ENCODE measurements around the gene LETM1. TPM values are rescaled to one million over a fixed set of nuclear protein-coding genes. Genes with fewer than 3 reads are reported as not detected.

LETM1 gene
- total and polyA plus RNA-seq, 2 experiments from 2014 or later = 23.3 to 68.9 TPM

DNA sequence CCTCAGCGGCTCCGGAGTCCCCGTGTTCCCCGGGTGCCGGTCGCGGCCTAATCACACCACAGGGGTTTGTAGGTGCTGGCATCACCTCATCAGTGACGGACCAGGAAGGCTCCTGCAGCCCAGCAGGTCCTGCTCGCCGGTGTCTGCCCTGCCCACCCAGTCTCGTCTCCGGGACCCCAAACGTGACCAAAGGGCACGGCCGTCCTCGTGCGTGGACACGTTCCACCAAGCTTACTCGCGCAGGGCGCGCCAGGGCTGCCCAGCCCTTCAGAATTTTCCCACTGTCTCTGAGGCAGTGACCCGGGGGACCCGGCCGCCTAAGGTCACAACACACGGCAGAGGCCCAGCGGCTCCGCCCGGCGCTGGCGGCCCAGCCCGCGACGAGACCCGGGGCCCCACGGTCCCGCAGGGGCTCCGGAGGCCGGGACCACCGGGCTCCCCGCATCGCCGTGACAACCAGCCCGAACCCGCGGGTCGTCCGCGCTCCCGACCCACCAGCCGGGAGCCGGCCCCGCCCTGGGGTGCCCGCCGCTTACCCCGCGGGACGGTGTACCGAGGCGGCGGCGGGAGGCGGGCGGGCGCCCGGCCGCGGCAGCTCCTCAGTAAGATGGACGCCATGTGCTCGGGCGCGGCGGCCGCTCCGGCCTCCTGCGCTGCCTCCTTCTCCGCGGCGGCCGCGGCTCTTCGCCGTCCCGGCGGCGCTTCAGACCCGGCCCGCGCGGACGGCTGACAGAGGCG lies 454 bp downstream of the LETM1 start:
- Mint-ChIP-seq H3K36me3 (ENCODE audit: low read depth) (peaks cover 5% of the 10 kb centered on the region; the same call in 2 of the 3 replicates), H3K9me3 (no peaks in the 10 kb centered on the region; the same call in 1 of the 3 replicates), H3K4me3 (peak overlapping the region; percentile 74), H3K27me3 (ENCODE audit: insufficient read depth, low read depth, poor library complexity) (peaks cover 50% of the 10 kb centered on the region), H3K27ac (no peak overlapping the region), H3K4me1 (peaks cover 22% of the 10 kb centered on the region)
- H2AFZ ChIP-seq = no peak overlapping the region; the same call in 1 of the 2 replicates
- peaks cover 48% of the 10 kb centered on the region for H4K20me1 ChIP-seq (replicated peaks; ENCODE audit: insufficient read depth)
- H3K4me1 ChIP-seq (ENCODE audit: insufficient read depth) = peaks cover 7% of the 10 kb centered on the region; the same call in 1 of the 2 replicates
- TF ChIP-seq POLR2AphosphoS5 (IDR thresholded peaks at IDR 0.05; ENCODE audit: low read depth) (no peak), EZH2phosphoT487 (IDR thresholded peaks at IDR 0.05; ENCODE audit: unreplicated experiment) (no peak), CREB1 (CRISPR knock-in tag; IDR thresholded peaks at IDR 0.05; ENCODE audit: low read depth) (no peak), JUNB (IDR thresholded peaks at IDR 0.05; ENCODE audit: unreplicated experiment) (no peak), STAT1 (IDR thresholded peaks at IDR 0.05; ENCODE audit: unreplicated experiment) (no peak), NANOG (IDR thresholded peaks at IDR 0.05; ENCODE audit: borderline replicate concordance) (no peak), EZH2 (IDR thresholded peaks at IDR 0.05; ENCODE audit: low read depth, unreplicated experiment) (no peak), ZNF114 (CRISPR knock-in tag; IDR thresholded peaks at IDR 0.05) (no peak), ZNF331 (CRISPR knock-in tag; IDR thresholded peaks at IDR 0.05; ENCODE audit: low read depth) (no peak)
- TF ChIP-seq, protein P1, sequence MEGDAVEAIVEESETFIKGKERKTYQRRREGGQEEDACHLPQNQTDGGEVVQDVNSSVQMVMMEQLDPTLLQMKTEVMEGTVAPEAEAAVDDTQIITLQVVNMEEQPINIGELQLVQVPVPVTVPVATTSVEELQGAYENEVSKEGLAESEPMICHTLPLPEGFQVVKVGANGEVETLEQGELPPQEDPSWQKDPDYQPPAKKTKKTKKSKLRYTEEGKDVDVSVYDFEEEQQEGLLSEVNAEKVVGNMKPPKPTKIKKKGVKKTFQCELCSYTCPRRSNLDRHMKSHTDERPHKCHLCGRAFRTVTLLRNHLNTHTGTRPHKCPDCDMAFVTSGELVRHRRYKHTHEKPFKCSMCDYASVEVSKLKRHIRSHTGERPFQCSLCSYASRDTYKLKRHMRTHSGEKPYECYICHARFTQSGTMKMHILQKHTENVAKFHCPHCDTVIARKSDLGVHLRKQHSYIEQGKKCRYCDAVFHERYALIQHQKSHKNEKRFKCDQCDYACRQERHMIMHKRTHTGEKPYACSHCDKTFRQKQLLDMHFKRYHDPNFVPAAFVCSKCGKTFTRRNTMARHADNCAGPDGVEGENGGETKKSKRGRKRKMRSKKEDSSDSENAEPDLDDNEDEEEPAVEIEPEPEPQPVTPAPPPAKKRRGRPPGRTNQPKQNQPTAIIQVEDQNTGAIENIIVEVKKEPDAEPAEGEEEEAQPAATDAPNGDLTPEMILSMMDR (conservative IDR thresholded peaks at IDR 0.05; ENCODE audit: low read depth in 2 of 2) = no peak
- TF ChIP-seq, protein P2, sequence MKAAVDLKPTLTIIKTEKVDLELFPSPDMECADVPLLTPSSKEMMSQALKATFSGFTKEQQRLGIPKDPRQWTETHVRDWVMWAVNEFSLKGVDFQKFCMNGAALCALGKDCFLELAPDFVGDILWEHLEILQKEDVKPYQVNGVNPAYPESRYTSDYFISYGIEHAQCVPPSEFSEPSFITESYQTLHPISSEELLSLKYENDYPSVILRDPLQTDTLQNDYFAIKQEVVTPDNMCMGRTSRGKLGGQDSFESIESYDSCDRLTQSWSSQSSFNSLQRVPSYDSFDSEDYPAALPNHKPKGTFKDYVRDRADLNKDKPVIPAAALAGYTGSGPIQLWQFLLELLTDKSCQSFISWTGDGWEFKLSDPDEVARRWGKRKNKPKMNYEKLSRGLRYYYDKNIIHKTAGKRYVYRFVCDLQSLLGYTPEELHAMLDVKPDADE (IDR thresholded peaks at IDR 0.05) = no peak
- TF ChIP-seq, protein P3, sequence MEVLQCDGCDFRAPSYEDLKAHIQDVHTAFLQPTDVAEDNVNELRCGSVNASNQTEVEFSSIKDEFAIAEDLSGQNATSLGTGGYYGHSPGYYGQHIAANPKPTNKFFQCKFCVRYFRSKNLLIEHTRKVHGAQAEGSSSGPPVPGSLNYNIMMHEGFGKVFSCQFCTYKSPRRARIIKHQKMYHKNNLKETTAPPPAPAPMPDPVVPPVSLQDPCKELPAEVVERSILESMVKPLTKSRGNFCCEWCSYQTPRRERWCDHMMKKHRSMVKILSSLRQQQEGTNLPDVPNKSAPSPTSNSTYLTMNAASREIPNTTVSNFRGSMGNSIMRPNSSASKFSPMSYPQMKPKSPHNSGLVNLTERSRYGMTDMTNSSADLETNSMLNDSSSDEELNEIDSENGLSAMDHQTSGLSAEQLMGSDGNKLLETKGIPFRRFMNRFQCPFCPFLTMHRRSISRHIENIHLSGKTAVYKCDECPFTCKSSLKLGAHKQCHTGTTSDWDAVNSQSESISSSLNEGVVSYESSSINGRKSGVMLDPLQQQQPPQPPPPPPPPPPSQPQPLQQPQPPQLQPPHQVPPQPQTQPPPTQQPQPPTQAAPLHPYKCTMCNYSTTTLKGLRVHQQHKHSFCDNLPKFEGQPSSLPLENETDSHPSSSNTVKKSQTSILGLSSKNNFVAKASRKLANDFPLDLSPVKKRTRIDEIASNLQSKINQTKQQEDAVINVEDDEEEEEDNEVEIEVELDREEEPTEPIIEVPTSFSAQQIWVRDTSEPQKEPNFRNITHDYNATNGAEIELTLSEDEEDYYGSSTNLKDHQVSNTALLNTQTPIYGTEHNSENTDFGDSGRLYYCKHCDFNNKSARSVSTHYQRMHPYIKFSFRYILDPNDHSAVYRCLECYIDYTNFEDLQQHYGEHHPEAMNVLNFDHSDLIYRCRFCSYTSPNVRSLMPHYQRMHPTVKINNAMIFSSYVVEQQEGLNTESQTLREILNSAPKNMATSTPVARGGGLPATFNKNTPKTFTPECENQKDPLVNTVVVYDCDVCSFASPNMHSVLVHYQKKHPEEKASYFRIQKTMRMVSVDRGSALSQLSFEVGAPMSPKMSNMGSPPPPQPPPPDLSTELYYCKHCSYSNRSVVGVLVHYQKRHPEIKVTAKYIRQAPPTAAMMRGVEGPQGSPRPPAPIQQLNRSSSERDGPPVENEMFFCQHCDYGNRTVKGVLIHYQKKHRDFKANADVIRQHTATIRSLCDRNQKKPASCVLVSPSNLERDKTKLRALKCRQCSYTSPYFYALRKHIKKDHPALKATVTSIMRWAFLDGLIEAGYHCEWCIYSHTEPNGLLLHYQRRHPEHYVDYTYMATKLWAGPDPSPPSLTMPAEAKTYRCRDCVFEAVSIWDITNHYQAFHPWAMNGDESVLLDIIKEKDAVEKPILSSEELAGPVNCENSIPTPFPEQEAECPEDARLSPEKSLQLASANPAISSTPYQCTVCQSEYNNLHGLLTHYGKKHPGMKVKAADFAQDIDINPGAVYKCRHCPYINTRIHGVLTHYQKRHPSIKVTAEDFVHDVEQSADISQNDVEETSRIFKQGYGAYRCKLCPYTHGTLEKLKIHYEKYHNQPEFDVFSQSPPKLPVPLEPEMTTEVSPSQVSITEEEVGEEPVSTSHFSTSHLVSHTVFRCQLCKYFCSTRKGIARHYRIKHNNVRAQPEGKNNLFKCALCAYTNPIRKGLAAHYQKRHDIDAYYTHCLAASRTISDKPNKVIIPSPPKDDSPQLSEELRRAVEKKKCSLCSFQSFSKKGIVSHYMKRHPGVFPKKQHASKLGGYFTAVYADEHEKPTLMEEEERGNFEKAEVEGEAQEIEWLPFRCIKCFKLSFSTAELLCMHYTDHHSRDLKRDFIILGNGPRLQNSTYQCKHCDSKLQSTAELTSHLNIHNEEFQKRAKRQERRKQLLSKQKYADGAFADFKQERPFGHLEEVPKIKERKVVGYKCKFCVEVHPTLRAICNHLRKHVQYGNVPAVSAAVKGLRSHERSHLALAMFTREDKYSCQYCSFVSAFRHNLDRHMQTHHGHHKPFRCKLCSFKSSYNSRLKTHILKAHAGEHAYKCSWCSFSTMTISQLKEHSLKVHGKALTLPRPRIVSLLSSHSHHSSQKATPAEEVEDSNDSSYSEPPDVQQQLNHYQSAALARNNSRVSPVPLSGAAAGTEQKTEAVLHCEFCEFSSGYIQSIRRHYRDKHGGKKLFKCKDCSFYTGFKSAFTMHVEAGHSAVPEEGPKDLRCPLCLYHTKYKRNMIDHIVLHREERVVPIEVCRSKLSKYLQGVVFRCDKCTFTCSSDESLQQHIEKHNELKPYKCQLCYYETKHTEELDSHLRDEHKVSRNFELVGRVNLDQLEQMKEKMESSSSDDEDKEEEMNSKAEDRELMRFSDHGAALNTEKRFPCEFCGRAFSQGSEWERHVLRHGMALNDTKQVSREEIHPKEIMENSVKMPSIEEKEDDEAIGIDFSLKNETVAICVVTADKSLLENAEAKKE (CRISPR knock-in tag; IDR thresholded peaks at IDR 0.05) = no peak
- TF ChIP-seq, protein P4, sequence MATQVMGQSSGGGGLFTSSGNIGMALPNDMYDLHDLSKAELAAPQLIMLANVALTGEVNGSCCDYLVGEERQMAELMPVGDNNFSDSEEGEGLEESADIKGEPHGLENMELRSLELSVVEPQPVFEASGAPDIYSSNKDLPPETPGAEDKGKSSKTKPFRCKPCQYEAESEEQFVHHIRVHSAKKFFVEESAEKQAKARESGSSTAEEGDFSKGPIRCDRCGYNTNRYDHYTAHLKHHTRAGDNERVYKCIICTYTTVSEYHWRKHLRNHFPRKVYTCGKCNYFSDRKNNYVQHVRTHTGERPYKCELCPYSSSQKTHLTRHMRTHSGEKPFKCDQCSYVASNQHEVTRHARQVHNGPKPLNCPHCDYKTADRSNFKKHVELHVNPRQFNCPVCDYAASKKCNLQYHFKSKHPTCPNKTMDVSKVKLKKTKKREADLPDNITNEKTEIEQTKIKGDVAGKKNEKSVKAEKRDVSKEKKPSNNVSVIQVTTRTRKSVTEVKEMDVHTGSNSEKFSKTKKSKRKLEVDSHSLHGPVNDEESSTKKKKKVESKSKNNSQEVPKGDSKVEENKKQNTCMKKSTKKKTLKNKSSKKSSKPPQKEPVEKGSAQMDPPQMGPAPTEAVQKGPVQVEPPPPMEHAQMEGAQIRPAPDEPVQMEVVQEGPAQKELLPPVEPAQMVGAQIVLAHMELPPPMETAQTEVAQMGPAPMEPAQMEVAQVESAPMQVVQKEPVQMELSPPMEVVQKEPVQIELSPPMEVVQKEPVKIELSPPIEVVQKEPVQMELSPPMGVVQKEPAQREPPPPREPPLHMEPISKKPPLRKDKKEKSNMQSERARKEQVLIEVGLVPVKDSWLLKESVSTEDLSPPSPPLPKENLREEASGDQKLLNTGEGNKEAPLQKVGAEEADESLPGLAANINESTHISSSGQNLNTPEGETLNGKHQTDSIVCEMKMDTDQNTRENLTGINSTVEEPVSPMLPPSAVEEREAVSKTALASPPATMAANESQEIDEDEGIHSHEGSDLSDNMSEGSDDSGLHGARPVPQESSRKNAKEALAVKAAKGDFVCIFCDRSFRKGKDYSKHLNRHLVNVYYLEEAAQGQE (IDR thresholded peaks at IDR 0.05; ENCODE audit: unreplicated experiment) = no peak
- ATAC-seq (peak; percentile 23), DNase-seq (ENCODE audit: low spot score) (no peak)
- no peaks in the 10 kb centered on the region for H3K9me2 ChIP-seq (ENCODE audit: insufficient read depth)
- peak overlapping the region; percentile 93 for H3K4me3 ChIP-seq
- H3K36me3 ChIP-seq (ENCODE audit: insufficient read depth) = no peaks in the 10 kb centered on the region
- H3K4me2 ChIP-seq = peak overlapping the region; percentile 93
- no peak overlapping the region for H3K27ac ChIP-seq (ENCODE audit: low read depth)
- H3K79me2 ChIP-seq (replicated peaks; ENCODE audit: insufficient read depth) = peaks cover 40% of the 10 kb centered on the region
- H3K27me3 ChIP-seq (ENCODE audit: insufficient read depth) = peaks cover 50% of the 10 kb centered on the region
- peaks cover 8% of the 10 kb centered on the region; the same call in 1 of the 2 replicates for H3F3A ChIP-seq (replicated peaks; ENCODE audit: low read depth)

Measured in GM23338 (cell line).